ENCODE results near the gene HMHB1. TPM values are rescaled to one million over a fixed set of nuclear protein-coding genes. Genes with fewer than 3 reads are reported as not detected.

The HMHB1 gene
- total RNA-seq, 4 donors from 2014 or later: not detected

DNA sequence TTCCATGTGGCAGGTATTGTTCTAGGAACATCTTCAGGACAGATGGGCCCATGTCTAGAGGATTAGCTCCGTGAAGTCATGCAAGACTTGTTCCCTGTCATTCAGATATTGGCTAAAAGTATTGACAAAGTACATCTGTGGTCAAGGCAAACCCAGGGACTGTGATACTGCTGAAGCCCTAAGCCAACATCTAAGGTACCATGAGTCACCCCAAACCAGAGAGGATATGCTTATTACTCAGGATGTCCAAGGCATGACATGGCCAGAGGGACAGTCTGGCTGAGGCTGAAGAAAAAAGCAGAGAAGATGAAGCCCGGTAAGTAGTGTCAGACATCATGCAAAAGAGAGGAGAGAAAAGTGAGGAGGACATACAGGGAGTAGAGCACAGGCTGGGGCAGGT lies 31.0 kb downstream of the HMHB1 start:
- no peak for DNase-seq
- Histone ChIP-seq H3K36me3 (no peaks in the 10 kb centered on the region), H3K4me1 (no peaks in the 10 kb centered on the region), H3K27ac (no peak overlapping the region), H3K4me3 (replicated peaks in 1 of 3) (no peak overlapping the region), H3K27me3 (no peaks in the 10 kb centered on the region), H3K9me3 (no peaks in the 10 kb centered on the region)
- intact Hi-C loops (cut with DNase I): no loop called here
- 83 to 91% methylated on average over 2 of the region's 2 CpGs for WGBS, 2 donors
- TF ChIP-seq POLR2A (IDR thresholded peaks at IDR 0.05): no peak
- TF ChIP-seq, protein P1, sequence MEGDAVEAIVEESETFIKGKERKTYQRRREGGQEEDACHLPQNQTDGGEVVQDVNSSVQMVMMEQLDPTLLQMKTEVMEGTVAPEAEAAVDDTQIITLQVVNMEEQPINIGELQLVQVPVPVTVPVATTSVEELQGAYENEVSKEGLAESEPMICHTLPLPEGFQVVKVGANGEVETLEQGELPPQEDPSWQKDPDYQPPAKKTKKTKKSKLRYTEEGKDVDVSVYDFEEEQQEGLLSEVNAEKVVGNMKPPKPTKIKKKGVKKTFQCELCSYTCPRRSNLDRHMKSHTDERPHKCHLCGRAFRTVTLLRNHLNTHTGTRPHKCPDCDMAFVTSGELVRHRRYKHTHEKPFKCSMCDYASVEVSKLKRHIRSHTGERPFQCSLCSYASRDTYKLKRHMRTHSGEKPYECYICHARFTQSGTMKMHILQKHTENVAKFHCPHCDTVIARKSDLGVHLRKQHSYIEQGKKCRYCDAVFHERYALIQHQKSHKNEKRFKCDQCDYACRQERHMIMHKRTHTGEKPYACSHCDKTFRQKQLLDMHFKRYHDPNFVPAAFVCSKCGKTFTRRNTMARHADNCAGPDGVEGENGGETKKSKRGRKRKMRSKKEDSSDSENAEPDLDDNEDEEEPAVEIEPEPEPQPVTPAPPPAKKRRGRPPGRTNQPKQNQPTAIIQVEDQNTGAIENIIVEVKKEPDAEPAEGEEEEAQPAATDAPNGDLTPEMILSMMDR (IDR thresholded peaks at IDR 0.05): no peak

DNA sequence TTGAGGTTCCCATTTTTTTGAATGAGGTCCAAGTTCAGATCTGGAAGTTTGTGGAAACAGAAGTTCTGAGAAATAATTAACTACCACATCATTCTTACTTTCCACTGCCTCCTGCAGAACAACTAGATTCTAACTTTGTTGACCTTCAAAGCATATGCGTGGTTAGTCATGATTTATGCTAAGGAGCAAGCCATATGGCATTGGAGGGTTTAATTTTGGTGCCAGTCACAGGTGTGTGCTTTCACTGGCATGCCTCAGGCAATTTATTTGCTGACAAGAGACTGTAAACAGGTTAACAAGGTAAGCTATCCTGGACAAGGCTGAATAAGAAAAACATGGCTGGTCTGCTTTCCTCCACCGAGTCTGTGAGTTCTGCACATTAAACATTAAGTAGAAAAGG lies 31.5 kb downstream of the HMHB1 start:
- H3K4me3 ChIP-seq (replicated peaks in 1 of 3): no peak overlapping the region
- WGBS, 2 donors: 77% methylated on average over 2 of the region's 2 CpGs
- no peaks in the 10 kb centered on the region for H3K4me1 ChIP-seq
- H3K36me3 ChIP-seq: no peaks in the 10 kb centered on the region
- no peak overlapping the region for H3K27ac ChIP-seq
- no peaks in the 10 kb centered on the region for H3K9me3 ChIP-seq
- H3K27me3 ChIP-seq: no peaks in the 10 kb centered on the region
- no peak for DNase-seq
- intact Hi-C loops (cut with DNase I): no loop called here
- TF ChIP-seq, protein P1 (IDR thresholded peaks at IDR 0.05): no peak
- no peak for TF ChIP-seq POLR2A (IDR thresholded peaks at IDR 0.05)

DNA sequence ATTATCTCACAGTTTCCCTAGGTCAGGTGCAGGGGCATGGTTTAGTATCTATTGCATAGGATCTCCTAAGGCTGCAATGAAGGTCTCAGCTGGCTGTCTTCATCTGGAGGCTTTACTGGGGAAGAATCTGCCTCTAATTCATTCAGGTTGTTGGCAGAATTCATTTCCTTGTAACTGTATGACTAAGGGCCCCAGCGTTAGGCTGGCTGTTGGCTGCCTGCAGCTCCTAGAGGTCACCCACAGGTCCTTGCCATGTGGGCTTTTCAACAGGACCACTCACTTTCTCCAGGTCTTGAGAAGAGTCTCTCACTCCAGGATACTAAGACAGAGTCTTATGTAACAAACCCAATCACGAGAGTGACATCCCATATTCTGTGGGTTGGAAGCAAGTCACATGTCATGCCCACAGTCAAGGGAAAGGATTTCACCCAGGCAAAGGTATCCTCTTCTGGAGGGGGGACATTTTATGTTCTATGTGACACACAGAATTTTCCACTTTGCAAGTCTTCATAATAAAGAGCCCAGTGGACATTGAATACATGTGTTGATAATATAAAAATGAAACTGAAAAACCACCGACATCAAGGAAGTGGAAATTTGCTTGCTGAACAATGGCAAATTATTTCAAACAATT lies 38.2 kb downstream of the HMHB1 start:
- WGBS, 2 donors: 77 to 80% methylated on average over 3 of the region's 3 CpGs

DNA sequence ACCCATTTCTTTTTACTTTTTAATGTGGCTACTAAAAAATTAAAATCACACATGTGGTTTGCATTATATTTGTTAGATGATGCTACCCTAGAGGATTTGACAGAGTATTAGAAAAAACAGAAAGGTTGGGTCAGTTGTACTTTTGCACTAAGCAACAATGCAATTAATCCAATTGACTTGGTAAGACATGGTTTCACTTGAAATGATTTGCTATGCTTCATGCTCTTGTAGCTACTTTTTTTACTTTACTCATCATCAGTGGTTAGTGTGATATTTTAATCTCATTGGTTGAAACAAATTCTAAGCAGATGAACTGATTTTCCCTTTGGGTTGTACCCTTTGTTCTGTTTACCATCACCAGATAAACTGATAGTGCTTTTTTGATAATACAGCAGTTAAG lies 39.4 kb downstream of the HMHB1 start:
- Histone ChIP-seq H3K4me3 (replicated peaks in 1 of 3) (no peak overlapping the region), H3K4me1 (no peaks in the 10 kb centered on the region), H3K27ac (no peak overlapping the region), H3K27me3 (no peaks in the 10 kb centered on the region), H3K9me3 (no peaks in the 10 kb centered on the region), H3K36me3 (no peaks in the 10 kb centered on the region)
- TF ChIP-seq POLR2A (IDR thresholded peaks at IDR 0.05): no peak
- TF ChIP-seq, protein P1 (IDR thresholded peaks at IDR 0.05): no peak
- no peak for DNase-seq
- intact Hi-C loops (cut with DNase I): no loop called here

More for the DNA sequence above, 38.2 kb downstream of the HMHB1 start:
- Histone ChIP-seq H3K36me3 (no peaks in the 10 kb centered on the region), H3K4me3 (replicated peaks in 1 of 3) (no peak overlapping the region), H3K4me1 (no peaks in the 10 kb centered on the region), H3K27ac (no peak overlapping the region), H3K9me3 (no peaks in the 10 kb centered on the region), H3K27me3 (no peaks in the 10 kb centered on the region)
- DNase-seq: no peak
- intact Hi-C loops (cut with DNase I): no loop called here
- TF ChIP-seq POLR2A (IDR thresholded peaks at IDR 0.05): no peak
- TF ChIP-seq, protein P1 (IDR thresholded peaks at IDR 0.05): no peak

DNA sequence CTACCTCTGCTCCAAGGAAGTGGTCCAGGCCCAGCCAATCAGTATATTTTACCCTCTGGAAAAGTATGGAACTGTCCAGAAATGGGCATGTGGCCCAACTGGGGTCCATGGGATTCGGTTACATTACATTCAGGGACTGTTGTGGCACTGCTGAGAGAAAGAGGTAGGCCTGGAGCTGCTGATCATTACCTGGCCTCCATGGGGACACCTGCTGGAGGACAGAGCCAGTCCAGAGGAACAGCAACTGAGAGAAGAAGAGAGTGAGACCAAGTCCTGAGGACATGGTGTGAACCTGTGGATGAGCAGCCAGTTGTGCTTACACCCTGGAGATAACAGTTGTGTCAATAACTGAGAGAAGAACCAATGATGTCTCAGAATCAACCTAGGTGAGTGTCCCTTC lies 48.2 kb downstream of the HMHB1 start:
- TF ChIP-seq, protein P1 (IDR thresholded peaks at IDR 0.05): no peak
- no peak for TF ChIP-seq POLR2A (IDR thresholded peaks at IDR 0.05)
- Histone ChIP-seq H3K27ac (no peak overlapping the region), H3K4me3 (replicated peaks in 1 of 3) (no peak overlapping the region), H3K9me3 (no peaks in the 10 kb centered on the region), H3K27me3 (no peaks in the 10 kb centered on the region), H3K4me1 (peaks cover 3% of the 10 kb centered on the region in 2 donors), H3K36me3 (no peaks in the 10 kb centered on the region)
- no peak for DNase-seq
- intact Hi-C loops (cut with DNase I): no loop called here
- 85 to 100% methylated on average over 1 of the region's 1 CpG for WGBS, 2 donors

Data from thyroid gland (tissue), 4 donors.